Ovary (tissue), 3 donors: Measurements from ENCODE around the gene SAMD9L.

ENCODE experiments used
- EP300 ChIP-seq: sonication (generic); formaldehyde crosslinking; IDR thresholded peaks from one replicate; pipeline ENCODE4 v1.6.1; 2017; ENCODE audit warnings: antibody characterized with exemption
- POLR2A ChIP-seq: fragments of 450-650 bp; IDR thresholded peaks from one replicate; pipeline ENCODE4 v1.6.1; 2017; ENCODE audit warnings: antibody characterized with exemption, mild to moderate bottlenecking, moderate library complexity
- TF ChIP-seq, protein P1 (sequence below), 3 donors: fragments of 450-650 bp in 2 of 3; fragments of 200-600 bp in 1 of 3; IDR thresholded peaks; one replicate each; pipeline versions ENCODE4 v1.5.1 to v1.8.0; 2016 to 2022; ENCODE audit warnings: antibody characterized with exemption in 3 of 3, mild to moderate bottlenecking in 1 of 3
- donor health status: DM: no; HTN: no; CAD: no.

DNA sequence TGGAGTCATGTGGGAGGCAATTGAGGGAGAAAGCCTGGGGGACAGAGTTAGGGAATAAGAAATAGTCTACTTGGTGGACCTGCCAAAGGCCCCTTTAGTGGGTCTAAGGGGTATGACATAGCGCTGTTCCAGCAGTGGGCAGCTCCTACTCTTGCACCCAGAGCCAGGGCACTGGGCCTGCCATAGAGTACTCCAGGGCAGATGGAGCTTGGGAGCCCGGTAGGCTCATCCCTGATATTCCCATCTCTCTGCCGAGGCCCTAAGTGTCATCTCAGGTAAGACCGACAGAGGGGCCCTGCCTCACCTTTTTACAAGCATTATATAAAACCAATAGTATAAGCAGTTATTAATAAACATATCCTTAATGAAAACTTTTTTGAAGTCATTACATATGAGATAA lies 9.6 kb downstream of the SAMD9L start:
- TF ChIP-seq, protein P1, sequence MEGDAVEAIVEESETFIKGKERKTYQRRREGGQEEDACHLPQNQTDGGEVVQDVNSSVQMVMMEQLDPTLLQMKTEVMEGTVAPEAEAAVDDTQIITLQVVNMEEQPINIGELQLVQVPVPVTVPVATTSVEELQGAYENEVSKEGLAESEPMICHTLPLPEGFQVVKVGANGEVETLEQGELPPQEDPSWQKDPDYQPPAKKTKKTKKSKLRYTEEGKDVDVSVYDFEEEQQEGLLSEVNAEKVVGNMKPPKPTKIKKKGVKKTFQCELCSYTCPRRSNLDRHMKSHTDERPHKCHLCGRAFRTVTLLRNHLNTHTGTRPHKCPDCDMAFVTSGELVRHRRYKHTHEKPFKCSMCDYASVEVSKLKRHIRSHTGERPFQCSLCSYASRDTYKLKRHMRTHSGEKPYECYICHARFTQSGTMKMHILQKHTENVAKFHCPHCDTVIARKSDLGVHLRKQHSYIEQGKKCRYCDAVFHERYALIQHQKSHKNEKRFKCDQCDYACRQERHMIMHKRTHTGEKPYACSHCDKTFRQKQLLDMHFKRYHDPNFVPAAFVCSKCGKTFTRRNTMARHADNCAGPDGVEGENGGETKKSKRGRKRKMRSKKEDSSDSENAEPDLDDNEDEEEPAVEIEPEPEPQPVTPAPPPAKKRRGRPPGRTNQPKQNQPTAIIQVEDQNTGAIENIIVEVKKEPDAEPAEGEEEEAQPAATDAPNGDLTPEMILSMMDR (IDR thresholded peaks at IDR 0.05): no peak
- no peak for TF ChIP-seq POLR2A
- no peak for TF ChIP-seq EP300
